GM21360 (cell line): ENCODE measurements around the gene PPM1M.

ENCODE experiments used
- ATAC-seq: cut with Tn5 transposase; IDR thresholded peaks from one replicate; pipeline ENCODE4 v1.9.1; 2021; ENCODE audit warnings: mild to moderate bottlenecking, moderate library complexity; ENCODE audit not compliant: unreplicated experiment

The PPM1M gene

GRCh38 chr3:52230461-52230860 lies 15.1 kb upstream of the PPM1M start:
- no peak for ATAC-seq

GRCh38 chr3:52230889-52231499 lies 14.6 kb upstream of the PPM1M start:
- ATAC-seq = no peak

GRCh38 chr3:52231502-52232278 lies 13.9 kb upstream of the PPM1M start:
- no peak for ATAC-seq

- no peak for ATAC-seq
Measured at GRCh38 chr3:52232279-52233107, 13.1 kb upstream of the PPM1M start.

- ATAC-seq = no peak
Measured at GRCh38 chr3:52233108-52233591, 12.4 kb upstream of the PPM1M start.

GRCh38 chr3:52233968-52234367 lies 11.6 kb upstream of the PPM1M start:
- ATAC-seq = no peak

GRCh38 chr3:52234516-52235447 lies 10.8 kb upstream of the PPM1M start:
- ATAC-seq = no peak

GRCh38 chr3:52236424-52236886 lies 9.1 kb upstream of the PPM1M start:
- ATAC-seq = no peak

- ATAC-seq = no peak
Measured at GRCh38 chr3:52237006-52237656, 8.4 kb upstream of the PPM1M start.

- ATAC-seq = no peak
Measured at GRCh38 chr3:52237657-52238172, 7.8 kb upstream of the PPM1M start.

GRCh38 chr3:52238193-52238760 lies 7.3 kb upstream of the PPM1M start:
- peak; percentile 2 for ATAC-seq

- ATAC-seq = peak; percentile 66
Measured at GRCh38 chr3:52238761-52239701, 6.5 kb upstream of the PPM1M start, which contains the start of gene TWF2. Gene TWF2, minus strand, starts transcription at chr3:52239158. Its CDS starts 142 bp downstream, at chr3:52239016.

GRCh38 chr3:52240059-52240885 lies 5.3 kb upstream of the PPM1M start:
- ATAC-seq = no peak

GRCh38 chr3:52240886-52241370 lies 4.6 kb upstream of the PPM1M start:
- ATAC-seq = no peak

GRCh38 chr3:52242039-52242438 lies 3.5 kb upstream of the PPM1M start:
- ATAC-seq = no peak

GRCh38 chr3:52243791-52244628 lies 1.5 kb upstream of the PPM1M start:
- peak; percentile 37 for ATAC-seq
